HepG2 (cell line): ENCODE results near the gene GDPGP1. TPM values are rescaled to one million over a fixed set of nuclear protein-coding genes. Genes with fewer than 3 reads are reported as not detected.

ENCODE experiments used
- AHDC1 ChIP-seq: sonication (generic); formaldehyde crosslinking; IDR thresholded peaks from 2 replicates; pipeline ENCODE4 v1.5.1; 2020; ENCODE audit warnings: mild to moderate bottlenecking, missing genetic modification reagents, borderline replicate concordance
- BHLHE40 ChIP-seq: IDR thresholded peaks from 2 replicates; pipeline ENCODE4 v1.6.1; 2011; ENCODE audit warnings: low read length, improper control_type of control experiment
- GATA4 ChIP-seq: sonication (generic); IDR thresholded peaks from 2 replicates; pipeline ENCODE4 v1.6.1; 2016; ENCODE audit warnings: antibody characterized with exemption, low read depth, borderline replicate concordance
- HDAC2 ChIP-seq: sonication (generic); formaldehyde crosslinking; IDR thresholded peaks from 2 replicates; pipeline ENCODE4 v1.4.0; 2020; ENCODE audit warnings: missing genetic modification reagents
- RARG ChIP-seq: sonication (generic); formaldehyde crosslinking; IDR thresholded peaks from 2 replicates; pipeline ENCODE4 v1.4.0; 2020; ENCODE audit warnings: low read depth, mild to moderate bottlenecking, missing genetic modification reagents
- RXRB ChIP-seq: IDR thresholded peaks from 2 replicates; pipeline ENCODE4 v1.6.1; 2016; ENCODE audit warnings: borderline replicate concordance, missing genetic modification reagents, missing compliant biosample characterization
- SNAI1 ChIP-seq: sonication (generic); formaldehyde crosslinking; IDR thresholded peaks from 2 replicates; pipeline ENCODE4 v1.5.0; 2020; ENCODE audit warnings: mild to moderate bottlenecking, missing genetic modification reagents, borderline replicate concordance
- TRIM24 ChIP-seq: sonication (generic); formaldehyde crosslinking; IDR thresholded peaks from 2 replicates; pipeline ENCODE4 v1.8.0; 2022; ENCODE audit warnings: mild to moderate bottlenecking, missing genetic modification reagents
- USF2 ChIP-seq, 2 experiments: sonication (generic) in 1 of 2; formaldehyde crosslinking in 1 of 2; IDR thresholded peaks; 2 replicates each; pipeline versions ENCODE4 v1.5.1 to v1.6.1; 2011 to 2020; ENCODE audit warnings: borderline replicate concordance in 1 of 2, low read depth in 1 of 2, low read length in 1 of 2, mild to moderate bottlenecking in 1 of 2, missing genetic modification reagents in 1 of 2, moderate library complexity in 1 of 2
- ZBTB10 ChIP-seq: sonication (generic); formaldehyde crosslinking; IDR thresholded peaks from 2 replicates; pipeline ENCODE4 v1.4.0; 2020; ENCODE audit warnings: missing genetic modification reagents, borderline replicate concordance
- ZBTB7A ChIP-seq: sonication (generic); formaldehyde crosslinking; IDR thresholded peaks from 2 replicates; pipeline ENCODE4 v1.8.0; 2022; ENCODE audit warnings: mild to moderate bottlenecking, missing genetic modification reagents
- ZNF333 ChIP-seq: sonication (generic); formaldehyde crosslinking; IDR thresholded peaks from 2 replicates; pipeline ENCODE4 v1.4.0; 2020; ENCODE audit warnings: mild to moderate bottlenecking, missing genetic modification reagents, borderline replicate concordance
- ZNF574 ChIP-seq: sonication (generic); formaldehyde crosslinking; IDR thresholded peaks from 2 replicates; pipeline ENCODE4 v1.4.0; 2020; ENCODE audit warnings: missing genetic modification reagents
- polyA plus RNA-seq, 8 experiments: library from polyadenylated mRNA; depleted of rRNA in 3 of 8; stranded (reverse) in 7 of 8; unstranded in 1 of 8; fragments of >200 nt; fragmentation: Illumina TruSeq in 4 of 8; extraction: Trizol in 4 of 8; gene quantifications; 2 replicates each; pipeline versions ENCODE4 v1.2.1 to v1.2.3, GENCODE V29; 2011 to 2016; ENCODE audit warnings: low read depth in 4 of 8, missing spikeins in 1 of 8, mixed read lengths in 1 of 8; ENCODE audit not compliant: insufficient read depth in 1 of 8
- total RNA-seq, 5 experiments: library from RNA; depleted of rRNA; stranded (reverse); fragments of >200 nt; fragmentation: Illumina TruSeq; extraction: Trizol; gene quantifications; 2 replicates each; pipeline ENCODE4 v1.2.3, GENCODE V29; 2016; ENCODE audit warnings: low read depth in 1 of 5

GDPGP1 gene
- total and polyA plus RNA-seq, 2 of the 13 experiments (the other 11 are each of a cell fraction or from before 2014, with no cell fraction given) = 1.5 to 4.3 TPM

GRCh38 chr15:90233387-90234095 lies 468 bp upstream of the GDPGP1 start, which contains the start of gene CIB1 (continued):
- TF ChIP-seq ZBTB10 (CRISPR knock-in tag) = no peak
- TF ChIP-seq GATA4 = no peak
- TF ChIP-seq ZNF333 (CRISPR knock-in tag) = peak; percentile 23; the same call in 1 of the 2 replicates
- peak; percentile 60; the same call in 1 of the 2 replicates for TF ChIP-seq ZBTB7A
- peak; percentile 67 for TF ChIP-seq HDAC2 (CRISPR knock-in tag)
- 0 out of 2 replicates have a peak, but pooled peaks have one; percentile 37 for TF ChIP-seq RARG (CRISPR knock-in tag)
- TF ChIP-seq AHDC1 (CRISPR knock-in tag) = peak; percentile 10; the same call in 1 of the 2 replicates
- TF ChIP-seq RXRB = peak; percentile 19; the same call in 1 of the 2 replicates
- no peak; the same call in 1 of the 2 replicates for TF ChIP-seq SNAI1
- 0 out of 2 replicates have a peak, but pooled peaks have one; percentile 8 for TF ChIP-seq BHLHE40
- TF ChIP-seq USF2 (IDR thresholded peaks at IDR 0.05; ENCODE audit: low read depth, low read length) = no peak
- TF ChIP-seq USF2 (CRISPR knock-in tag; IDR thresholded peaks at IDR 0.05; ENCODE audit: borderline replicate concordance) = no peak
- TF ChIP-seq TRIM24 (CRISPR knock-in tag) = no peak
- TF ChIP-seq ZNF574 (CRISPR knock-in tag) = peak; percentile 37; the same call in 1 of the 2 replicates
